GM12878 (cell line): ENCODE results near the gene ATF4. TPM values are rescaled to one million over a fixed set of nuclear protein-coding genes. Genes with fewer than 3 reads are reported as not detected.

Source experiments
- ATAC-seq: fragments of 200-7000 bp; cut with Tn5 transposase; 3 replicates; pipeline ENCODE4 v1.9.1; 2020; ENCODE audit warnings: mild to moderate bottlenecking, moderate library complexity
- BruUV-seq: library from RNA; stranded (reverse); fragments of 400-500 nt; replicated peaks from 2 replicates; lab custom pipeline; 2021; lab: Mats Ljungman, UMichigan
- CTCF ChIA-PET: fragments of 300-600 bp; sonication (Branson Sonifier 250); formaldehyde crosslinking; extraction: SDS; loops from one replicate; lab custom pipeline; 2021; ENCODE audit warnings: inconsistent platforms; lab: Yijun Ruan, JAX
- POLR2A ChIA-PET: fragments of 350-600 bp; formaldehyde crosslinking; extraction: SDS; loops from one replicate; lab custom pipeline; 2021; ENCODE audit warnings: inconsistent platforms; lab: Charles Lee
- RAD21 ChIA-PET: fragments of 300-600 bp; sonication (Branson Sonifier 250); formaldehyde crosslinking; loops from one replicate; lab custom pipeline; 2023; ENCODE audit warnings: antibody characterized with exemption; ENCODE audit not compliant: unreplicated experiment; lab: Charles Lee
- SMC1A ChIA-PET: fragments of 300-600 bp; sonication (Branson Sonifier 250); formaldehyde crosslinking; loops from one replicate; lab custom pipeline; 2023; ENCODE audit not compliant: unreplicated experiment, uncharacterized antibody; lab: Charles Lee
- DNase-seq: peaks from one replicate; pipeline ENCODE4 v3.0.0-alpha.2; 2011; ENCODE audit warnings: low read depth, low spot score
- FAIRE-seq: peaks from 3 replicates; lab custom pipeline; 2011; peaks lifted over from hg19 to GRCh38; lab: Jason Lieb, UNC
- H2AFZ ChIP-seq: 2 replicates; pipeline ENCODE4 v1.6.0; 2011; ENCODE audit warnings: low read depth, low read length, control low read depth; ENCODE audit not compliant: control insufficient read depth
- H3K27ac ChIP-seq: 2 replicates; pipeline ENCODE4 v1.5.1; 2011; ENCODE audit warnings: control low read depth; ENCODE audit not compliant: control insufficient read depth, insufficient read depth
- H3K27me3 ChIP-seq, 2 experiments: replicated peaks in 1 of 2; 2 replicates each; pipeline versions ENCODE4 v1.6.0 to v1.6.1; 2011; ENCODE audit warnings: low read length in 1 of 2; ENCODE audit not compliant: control insufficient read depth in 2 of 2, insufficient read depth in 2 of 2
- H3K36me3 ChIP-seq, 2 experiments: 2 replicates each; pipeline ENCODE4 v1.5.1; 2011; ENCODE audit warnings: low read length in 1 of 2; ENCODE audit not compliant: control insufficient read depth in 2 of 2, insufficient read depth in 2 of 2
- H3K4me1 ChIP-seq: 2 replicates; pipeline ENCODE4 v1.6.1; 2011; ENCODE audit warnings: mild to moderate bottlenecking, low read length, moderate library complexity, mixed read lengths; ENCODE audit not compliant: control insufficient read depth, insufficient read depth
- H3K4me2 ChIP-seq: 2 replicates; pipeline ENCODE4 v1.6.0; 2011; ENCODE audit warnings: control low read depth; ENCODE audit not compliant: control insufficient read depth, insufficient read depth
- H3K4me3 ChIP-seq: fragments of 200-600 bp; sonication (generic); 2 replicates; pipeline ENCODE4 v1.5.1; 2016
- H3K79me2 ChIP-seq: 2 replicates; pipeline ENCODE4 v1.6.0; 2011; ENCODE audit warnings: low read length; ENCODE audit not compliant: control insufficient read depth, insufficient read depth
- H3K9ac ChIP-seq: 2 replicates; pipeline ENCODE4 v1.8.0; 2011; ENCODE audit warnings: low read length, control low read depth, mixed read lengths; ENCODE audit not compliant: control insufficient read depth, insufficient read depth
- H3K9me3 ChIP-seq: replicated peaks from 3 replicates; pipeline ENCODE4 v1.5.1; 2011; ENCODE audit warnings: mild to moderate bottlenecking, low read length; ENCODE audit not compliant: control insufficient read depth, insufficient read depth
- H4K20me1 ChIP-seq: 2 replicates; pipeline ENCODE4 v1.6.0; 2011; ENCODE audit not compliant: control insufficient read depth, insufficient read depth
- ATF3 ChIP-seq: IDR thresholded peaks from 2 replicates; pipeline ENCODE4 v1.6.1; 2011; ENCODE audit warnings: low read depth, mild to moderate bottlenecking, low read length, moderate library complexity, borderline replicate concordance; ENCODE audit errors: extremely low read depth
- CHD2 ChIP-seq: IDR thresholded peaks from 2 replicates; pipeline ENCODE4 v1.6.1; 2011; ENCODE audit warnings: low read depth, low read length, improper control_type of control experiment, borderline replicate concordance
- CHD4 ChIP-seq: fragments of 200-600 bp; sonication (generic); IDR thresholded peaks from 2 replicates; pipeline ENCODE4 v1.6.1; 2016; ENCODE audit warnings: mild to moderate bottlenecking
- EED ChIP-seq: sonication (generic); IDR thresholded peaks from 2 replicates; pipeline ENCODE4 v1.6.1; 2016; ENCODE audit warnings: antibody characterized with exemption, low read depth
- SIX5 ChIP-seq: IDR thresholded peaks from 2 replicates; pipeline ENCODE4 v1.6.1; 2011; ENCODE audit warnings: mild to moderate bottlenecking, low read depth, low read length, moderate library complexity; ENCODE audit not compliant: severe bottlenecking
- TAF1 ChIP-seq: IDR thresholded peaks from 2 replicates; pipeline ENCODE4 v1.6.1; 2011; ENCODE audit warnings: mild to moderate bottlenecking, low read depth, low read length, borderline replicate concordance
- ZNF384 ChIP-seq: IDR thresholded peaks from 2 replicates; pipeline ENCODE4 v1.6.1; 2012; ENCODE audit warnings: low read depth, mild to moderate bottlenecking, low read length, improper control_type of control experiment, borderline replicate concordance
- ZSCAN29 ChIP-seq: fragments of 450-650 bp; IDR thresholded peaks from 2 replicates; pipeline ENCODE4 v1.6.1; 2017; ENCODE audit warnings: mild to moderate bottlenecking, moderate library complexity
- ZZZ3 ChIP-seq: IDR thresholded peaks from 2 replicates; pipeline ENCODE4 v1.6.1; 2011; ENCODE audit warnings: low read depth; ENCODE audit not compliant: control insufficient read depth, insufficient read length
- WGBS: methylation state at CpG from one replicate; pipeline ENCODE4 v1.1.6; 2016; ENCODE audit warnings: low lambda C conversion rate; ENCODE audit not compliant: insufficient replicate concordance, insufficient coverage; ENCODE audit errors: missing lambda C conversion rate; 5-methylcytosine and 5-hydroxymethylcytosine counted together
- in situ Hi-C: fragments of 300-500 bp; cut with MboI; formaldehyde crosslinking; loops from 9 replicates; pipeline ENCODE4 v1.14.3; 2018; ENCODE audit warnings: mixed read lengths
- intact Hi-C: fragments of 100-400 bp; cut with micrococcal nuclease; formaldehyde crosslinking; loops from one replicate; pipeline ENCODE4 v1.14.2; 2022; ENCODE audit not compliant: unreplicated experiment
- polyA plus RNA-seq, 11 experiments: library from polyadenylated mRNA; depleted of rRNA in 4 of 11; unstranded in 6 of 11; stranded (reverse) in 5 of 11; fragments of >200 nt; fragmentation: Nextera tagmentation in 4 of 11; fragmentation: Illumina TruSeq in 1 of 11; extraction: Ambion mirVana in 4 of 11; extraction: Trizol in 1 of 11; gene quantifications; 1 replicate in 1 of 11; 2 replicates in 10 of 11; pipeline versions ENCODE4 v1.2.1 to v1.2.3, GENCODE V29; 2011 to 2016; ENCODE audit warnings: inconsistent platforms in 2 of 11, missing spikeins in 2 of 11, low read depth in 1 of 11
- total RNA-seq, 4 experiments: library from RNA; depleted of rRNA in 3 of 4; stranded (reverse); fragments of >200 nt in 3 of 4; fragmentation: Illumina TruSeq in 1 of 4; extraction: Trizol in 1 of 4; gene quantifications; 2 replicates each; pipeline versions ENCODE4 v1.2.1 to v1.2.3, GENCODE V29; 2013 to 2021

Gene ATF4
- total and polyA plus RNA-seq, 10 of the 15 experiments (the other 5 are each of a cell fraction or from before 2014, with no cell fraction given): 88.3 to 605 (median 320) TPM

- ATAC-seq (no peak), DNase-seq (no peak)
- Histone ChIP-seq H4K20me1 (peaks cover 3% of the 10 kb centered on the region), H3K9me3 (no peaks in the 10 kb centered on the region), H3K79me2 (peaks cover 49% of the 10 kb centered on the region), H3K4me1 (peaks cover 48% of the 10 kb centered on the region), H3K4me2 (peak overlapping the region; percentile 100)
- intact Hi-C loops: loop anchor here (5.0 kb wide), 1 partner anchor 817 kb away; the partner anchor contains the start of gene ADSL
- CTCF ChIA-PET: interaction anchor here (0.8 to 17.8 kb wide), 20 partner anchors 10 to 691 kb away, joined by 3 to 372 read pairs (median 7); partner anchors contain the start of genes ATF4, MIEF1, RPL3 and SYNGR1
- TF ChIP-seq CHD2 (no peak), ZNF384 (no peak), ATF3 (no peak), ZZZ3 (no peak), CHD4 (no peak), SIX5 (no peak), ZSCAN29 (no peak), TAF1 (no peak), EED (no peak)
- TF ChIP-seq, all 136 proteins: peak for 0
- BruUV-seq: no TSS peak
- Histone ChIP-seq H3K4me3 (peak overlapping the region; percentile 99; the same call in 1 of the 2 replicates), H2AFZ (no peak overlapping the region), H3K27ac (peak overlapping the region; percentile 96), H3K9ac (peak overlapping the region; percentile 67), H3K27me3 (no peaks in the 10 kb centered on the region), H3K36me3 (peaks cover 0 to 5% of the 10 kb centered on the region in 2 experiments; a peak in 2 of 4 replicates)
- in situ Hi-C loops: no loop called here
- ChIA-PET POLR2A (interaction anchor here (0.7 to 2.6 kb wide), 9 partner anchors 7 to 514 kb away, joined by 3 to 10 read pairs (median 5); partner anchors contain the start of genes ATF4, MIEF1, RPL3 and TAB1), RAD21 (interaction anchor here (0.9 to 4.7 kb wide), 15 partner anchors 10 to 514 kb away, joined by 3 to 44 read pairs (median 10); partner anchors contain the start of genes ATF4, MIEF1, RPL3 and TAB1), SMC1A (interaction anchor here (0.7 to 2.9 kb wide), 14 partner anchors 10 to 359 kb away, joined by 3 to 30 read pairs (median 9); partner anchors contain the start of genes ATF4, MIEF1 and TAB1)
- 39% methylated on average over 6 of the region's 6 CpGs for WGBS
- no peak for FAIRE-seq
Observed at GRCh38 chr22:39530116-39530515, 9.8 kb downstream of the ATF4 start.
